Measurements from ENCODE around the gene TMEM63B.
"Not testable (repeated sequence)": the region's sequence is repeated elsewhere in the genome, so short reads cannot be mapped to it uniquely, and the experiment has no call there.

Gene TMEM63B

DNA sequence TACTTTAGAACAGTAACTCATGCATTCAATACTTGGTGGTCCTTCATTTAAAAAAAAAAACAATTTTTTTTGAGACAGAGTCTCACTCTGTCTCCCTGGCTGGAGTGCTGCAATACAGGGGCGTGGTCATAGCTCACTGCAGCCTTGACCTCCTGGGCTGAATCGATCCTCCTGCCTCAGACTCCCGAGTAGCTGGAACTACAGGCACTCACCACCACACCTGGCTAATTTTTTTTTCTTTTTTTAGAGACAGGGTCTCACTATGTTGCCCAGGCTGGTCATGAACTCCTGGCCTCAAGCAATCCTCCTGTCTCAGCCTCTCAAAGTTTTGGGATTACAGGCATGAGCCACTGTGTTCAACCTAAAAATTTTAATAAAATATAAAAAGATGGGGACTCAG, 17.2 kb downstream of the TMEM63B start:
- not testable (repeated sequence) for DNase-seq (ENCODE audit: low spot score)

DNA sequence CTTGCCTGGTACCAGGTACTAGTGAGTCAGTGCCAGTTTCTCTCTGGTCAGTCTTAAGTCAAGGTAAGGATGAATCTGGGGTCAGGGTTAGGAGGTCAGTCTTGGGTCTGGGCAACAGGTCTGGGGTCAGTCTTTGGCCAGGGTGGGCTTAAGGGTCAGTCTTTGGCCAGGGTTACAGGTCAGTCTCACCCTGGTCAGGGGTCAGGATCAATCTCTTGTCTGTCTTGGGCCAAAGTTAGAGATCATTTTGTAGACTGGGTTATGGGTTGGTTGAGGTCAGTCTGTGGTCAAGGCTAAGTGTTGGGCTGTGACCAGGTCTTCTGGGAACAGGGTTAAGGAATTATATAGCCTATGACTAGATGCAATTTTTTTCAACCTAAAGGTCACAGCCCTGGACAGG, 18.5 kb downstream of the TMEM63B start:
- DNase-seq (ENCODE audit: low spot score): no peak

- no peak for DNase-seq (ENCODE audit: low spot score)
Observed at GRCh38 chr6:44146685-44147084, 19.3 kb downstream of the TMEM63B start.

GRCh38 chr6:44147256-44147655, 19.9 kb downstream of the TMEM63B start:
- no peak for DNase-seq (ENCODE audit: low spot score)

DNA sequence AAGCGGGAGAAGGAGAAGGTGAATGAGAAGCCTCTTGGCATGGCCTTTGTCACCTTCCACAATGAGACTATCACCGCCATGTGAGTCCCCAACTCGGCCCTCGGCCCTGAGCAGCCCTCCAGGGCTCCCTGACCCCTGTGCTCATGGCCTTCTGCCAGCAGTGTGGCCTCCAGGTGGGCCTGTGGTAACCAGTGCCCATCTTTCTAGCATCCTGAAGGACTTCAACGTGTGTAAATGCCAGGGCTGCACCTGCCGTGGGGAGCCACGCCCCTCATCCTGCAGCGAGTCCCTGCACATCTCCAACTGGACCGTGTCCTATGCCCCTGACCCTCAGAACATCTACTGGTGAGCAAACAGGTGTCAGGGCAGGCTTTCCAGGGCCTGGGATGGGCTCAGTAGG, 21.0 kb downstream of the TMEM63B start:
- DNase-seq (ENCODE audit: low spot score): no peak

- no peak for DNase-seq (ENCODE audit: low spot score)
Observed at GRCh38 chr6:44149369-44150012, 22.1 kb downstream of the TMEM63B start.

GRCh38 chr6:44150317-44150917, 23.1 kb downstream of the TMEM63B start:
- no peak for DNase-seq (ENCODE audit: low spot score)

- peak; percentile 81 for DNase-seq (ENCODE audit: low spot score)
Observed at GRCh38 chr6:44151348-44152108, 24.2 kb downstream of the TMEM63B start.

GRCh38 chr6:44152109-44152461, 24.7 kb downstream of the TMEM63B start:
- DNase-seq (ENCODE audit: low spot score): no peak

- no peak for DNase-seq (ENCODE audit: low spot score)
Observed at GRCh38 chr6:44152533-44152932, 25.2 kb downstream of the TMEM63B start.

- DNase-seq (ENCODE audit: low spot score): no peak
Observed at GRCh38 chr6:44154067-44154466, 26.7 kb downstream of the TMEM63B start.

DNA sequence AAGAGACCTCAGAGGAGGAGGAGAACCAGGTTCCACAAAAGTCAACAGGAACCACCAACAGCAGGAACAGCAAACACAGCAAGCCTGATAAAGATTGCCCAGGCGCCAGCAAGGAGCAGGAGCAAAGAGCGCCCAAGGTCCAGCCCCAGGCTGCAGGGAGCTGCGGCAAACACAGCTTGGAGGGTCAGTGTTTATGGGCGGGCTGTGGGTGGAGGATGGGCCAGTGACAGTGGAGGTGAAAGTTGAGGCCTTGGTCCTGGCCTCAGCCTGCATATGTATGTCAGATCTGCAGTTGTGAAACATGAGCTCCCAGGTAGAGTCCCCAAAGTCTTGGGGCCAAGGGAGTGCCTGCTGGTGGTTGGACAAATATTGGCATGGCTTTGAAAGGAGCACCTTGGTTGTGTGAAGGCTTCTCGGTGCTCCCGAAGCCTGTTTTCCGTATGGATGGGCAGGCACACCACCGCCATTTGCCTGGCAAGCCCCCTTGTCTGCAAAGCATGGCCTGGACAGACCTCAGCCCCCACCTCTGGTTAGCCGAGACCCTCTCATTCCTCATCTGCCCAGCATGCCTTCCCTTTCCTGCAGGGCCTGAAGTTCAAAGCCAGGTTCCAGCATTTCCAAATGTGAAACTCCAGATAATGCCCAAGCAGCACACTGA, 29.3 kb downstream of the TMEM63B start:
- no peak for DNase-seq (ENCODE audit: low spot score)

DNA sequence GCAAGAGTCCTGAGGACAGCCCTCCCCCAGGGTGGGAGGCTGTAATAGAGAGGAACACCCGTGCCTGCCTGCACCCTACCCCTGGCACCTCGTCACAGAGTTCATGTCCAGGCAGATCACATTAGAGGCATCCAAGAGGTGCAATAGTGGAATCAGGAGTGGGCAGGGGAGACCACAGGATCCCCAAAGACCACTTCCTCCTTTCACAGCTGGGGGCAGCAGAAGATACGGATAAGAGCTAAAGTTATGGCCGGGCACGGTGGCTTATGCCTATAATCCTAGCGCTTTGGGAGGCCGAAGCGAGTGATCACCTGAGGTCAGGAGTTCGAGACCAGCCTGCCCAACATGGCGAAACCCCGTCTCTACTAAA, 29.8 kb downstream of the TMEM63B start:
- no peak for DNase-seq (ENCODE audit: low spot score)

GRCh38 chr6:44158770-44159228, 31.4 kb downstream of the TMEM63B start, which contains the start of gene CAPN11:
Gene CAPN11 (plus strand): TSS chr6:44158820. CDS start chr6:44158849, 29 bp downstream.
- no peak for DNase-seq (ENCODE audit: low spot score)

DNA sequence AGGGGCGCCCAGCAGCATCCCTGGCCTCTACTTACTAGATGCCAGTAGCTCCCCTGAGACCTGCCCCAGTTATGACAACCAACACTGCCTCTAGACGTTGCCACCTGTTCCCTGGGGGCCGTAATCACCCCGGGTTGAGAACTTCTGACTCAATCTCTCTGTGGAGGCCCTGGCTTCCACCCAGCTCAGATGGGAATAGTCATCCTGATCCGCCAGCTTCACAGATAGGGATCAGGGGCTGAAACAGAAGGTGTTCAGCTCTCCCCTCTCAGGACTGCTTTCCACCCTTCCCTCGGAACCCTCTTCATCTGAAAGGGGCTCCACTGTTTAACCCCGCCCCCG, 34.6 kb downstream of the TMEM63B start:
- no peak for DNase-seq (ENCODE audit: low spot score)

GRCh38 chr6:44162876-44163625, 35.7 kb downstream of the TMEM63B start:
- no peak for DNase-seq (ENCODE audit: low spot score)

DNA sequence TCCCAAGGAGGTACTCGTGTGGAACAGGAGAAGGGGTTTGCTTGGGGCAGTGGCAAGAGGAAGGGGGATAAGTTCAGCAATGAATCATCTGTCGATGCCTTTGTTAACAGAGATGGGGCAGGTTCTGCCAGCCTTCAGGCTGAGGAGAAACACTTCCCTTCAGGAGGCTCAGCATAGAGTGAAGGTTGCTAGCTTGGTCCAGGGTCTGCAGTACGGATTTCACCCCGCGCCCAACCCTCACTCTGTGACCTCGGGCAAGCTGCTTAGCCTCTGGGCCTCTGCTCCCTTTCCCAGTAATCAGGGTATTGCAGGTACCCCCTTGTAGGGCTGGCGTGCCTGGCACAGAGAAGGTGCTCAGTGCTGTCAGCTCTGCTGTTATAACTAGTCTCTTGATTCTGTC, 38.8 kb downstream of the TMEM63B start:
- no peak for DNase-seq (ENCODE audit: low spot score)

GRCh38 chr6:44166591-44167184, 39.3 kb downstream of the TMEM63B start:
- no peak for DNase-seq (ENCODE audit: low spot score)

DNA sequence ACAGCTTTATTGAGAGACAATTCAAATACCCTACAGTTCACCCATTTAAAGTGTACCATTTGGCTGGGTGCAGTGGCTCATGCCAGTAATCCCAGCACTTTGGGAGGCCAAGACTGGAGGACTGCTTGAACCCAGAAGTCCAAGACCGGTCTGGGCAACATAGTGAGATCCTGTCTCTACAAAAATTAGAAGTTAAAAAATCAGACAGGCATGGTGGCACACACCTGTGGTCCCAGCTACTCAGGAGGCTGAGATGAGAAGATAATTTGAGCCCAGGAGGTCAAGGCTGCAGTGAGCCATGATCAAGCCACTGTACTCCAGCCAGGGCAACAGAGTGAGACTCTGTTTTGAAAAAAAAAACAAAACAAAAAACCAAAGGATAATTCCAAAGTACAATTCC, 40.2 kb downstream of the TMEM63B start:
- no peak for DNase-seq (ENCODE audit: low spot score)

GRCh38 chr6:44169154-44169553, 41.8 kb downstream of the TMEM63B start:
- peak; percentile 26 for DNase-seq (ENCODE audit: low spot score)

GRCh38 chr6:44169886-44170570, 42.7 kb downstream of the TMEM63B start:
- DNase-seq (ENCODE audit: low spot score): no peak

Measured in hematopoietic multipotent progenitor cell treated with erythropoietin and hydrocortisone succinate and interleukin-3 and kit ligand, for 15 days (in vitro differentiated cells).